C4-2B (cell line): Measurements from ENCODE around the gene EIF3L.

Source experiments
- CTCF ChIP-seq: fragments of 450-650 bp; conservative IDR thresholded peaks from 2 replicates; pipeline ENCODE4 v1.5.1; 2017; ENCODE audit warnings: mild to moderate bottlenecking
- ZFX ChIP-seq: fragments of 450-650 bp; IDR thresholded peaks from 2 replicates; pipeline ENCODE4 v1.6.1; 2017

- TF ChIP-seq CTCF (no peak), ZFX (no peak)
Measured at GRCh38 chr22:37925767-37926166, 76.5 kb downstream of the EIF3L start.
